Keratinocyte (primary cell): Measurements from ENCODE around the gene THAP9. TPM values are rescaled to one million over a fixed set of nuclear protein-coding genes. Genes with fewer than 3 reads are reported as not detected.
A peak's percentile ranks its signal among the peaks of the same experiment; 100 is the strongest.

Experiments used
- DNase-seq: peaks from one replicate; pipeline ENCODE4 v3.0.0-alpha.2; 2011; ENCODE audit warnings: low read depth, missing footprints, low spot score
- FAIRE-seq: peaks from 2 replicates; lab custom pipeline; 2011; peaks lifted over from hg19 to GRCh38; lab: Jason Lieb, UNC
- H2AFZ ChIP-seq: 2 replicates; pipeline ENCODE4 v1.6.0; 2012; ENCODE audit warnings: low read length, control low read depth, inconsistent platforms; ENCODE audit not compliant: control insufficient read depth
- H3K27ac ChIP-seq: 2 replicates; pipeline ENCODE4 v1.5.1; 2011; ENCODE audit warnings: low read length; ENCODE audit not compliant: control insufficient read depth, insufficient read depth
- H3K27me3 ChIP-seq: 3 replicates; pipeline ENCODE4 v1.6.0; 2011; ENCODE audit warnings: low read length; ENCODE audit not compliant: control insufficient read depth, insufficient read depth; ENCODE audit errors: extremely low read depth
- H3K36me3 ChIP-seq, 2 experiments: 2 replicates in 1 of 2; 3 replicates in 1 of 2; pipeline ENCODE4 v1.5.1; 2011; ENCODE audit warnings: low read length in 2 of 2, mild to moderate bottlenecking in 1 of 2; ENCODE audit not compliant: control insufficient read depth in 2 of 2, insufficient read depth in 2 of 2; ENCODE audit errors: extremely low read depth in 1 of 2
- H3K4me1 ChIP-seq: 3 replicates; pipeline ENCODE4 v1.5.1; 2011; ENCODE audit warnings: low read length; ENCODE audit not compliant: control insufficient read depth, insufficient read depth; ENCODE audit errors: extremely low read depth
- H3K4me2 ChIP-seq: 3 replicates; pipeline ENCODE4 v1.6.0; 2011; ENCODE audit warnings: low read depth, low read length; ENCODE audit not compliant: control insufficient read depth, insufficient read depth; ENCODE audit errors: extremely low read depth
- H3K4me3 ChIP-seq, 3 experiments: fragments of 200-600 bp in 1 of 3; sonication (generic) in 1 of 3; 2 replicates in 2 of 3; 3 replicates in 1 of 3; pipeline ENCODE4 v1.5.1; 2011 to 2016; ENCODE audit warnings: low read length in 3 of 3, mild to moderate bottlenecking in 3 of 3, control low read depth in 2 of 3, inconsistent platforms in 1 of 3, low read depth in 1 of 3, mixed read lengths in 1 of 3, mixed run types in 1 of 3, moderate library complexity in 1 of 3; ENCODE audit not compliant: control insufficient read depth in 2 of 3, insufficient read depth in 2 of 3; ENCODE audit errors: extremely low read depth in 1 of 3
- H3K79me2 ChIP-seq: 2 replicates; pipeline ENCODE4 v1.6.0; 2012; ENCODE audit warnings: low read length; ENCODE audit not compliant: control insufficient read depth, insufficient read depth
- H3K9ac ChIP-seq: 3 replicates; pipeline ENCODE4 v1.6.0; 2011; ENCODE audit warnings: low read length; ENCODE audit not compliant: control insufficient read depth, insufficient read depth; ENCODE audit errors: extremely low read depth
- H3K9me1 ChIP-seq: 3 replicates; pipeline ENCODE4 v1.6.0; 2011; ENCODE audit warnings: low read length; ENCODE audit not compliant: control insufficient read depth, insufficient read depth; ENCODE audit errors: extremely low read depth
- H3K9me3 ChIP-seq: 2 replicates; pipeline ENCODE4 v1.5.1; 2012; ENCODE audit warnings: low read depth, low read length; ENCODE audit not compliant: control insufficient read depth
- H4K20me1 ChIP-seq: 3 replicates; pipeline ENCODE4 v1.6.0; 2011; ENCODE audit warnings: low read length; ENCODE audit not compliant: control insufficient read depth, insufficient read depth; ENCODE audit errors: extremely low read depth
- CTCF ChIP-seq, 3 experiments: IDR thresholded peaks in 1 of 3; conservative IDR thresholded peaks in 1 of 3; optimal IDR thresholded peaks in 1 of 3; 2 replicates in 2 of 3; 3 replicates in 1 of 3; pipeline versions ENCODE3 to v1.5.1; 2011; ENCODE audit warnings: low read length in 3 of 3, mild to moderate bottlenecking in 3 of 3, moderate library complexity in 2 of 3, control low read depth in 1 of 3, inconsistent platforms in 1 of 3; ENCODE audit not compliant: insufficient read depth in 2 of 3; ENCODE audit errors: extremely low read depth in 1 of 3
- EZH2 ChIP-seq: IDR thresholded peaks from one replicate; pipeline ENCODE4 v1.6.1; 2012; ENCODE audit warnings: inconsistent platforms, mild to moderate bottlenecking, low read length, moderate library complexity
- dilution Hi-C: fragments of 300-500 bp; cut with MboI; formaldehyde crosslinking; loops from one replicate; pipeline ENCODE4 v1.7.0; 2020; ENCODE audit warnings: low sequenced_read_pairs; ENCODE audit not compliant: extremely low pct_ligation_motif_present
- polyA plus RNA-seq, 5 experiments: library from polyadenylated mRNA; depleted of rRNA in 3 of 5; stranded (reverse) in 3 of 5; stranded (forward) in 1 of 5; unstranded in 1 of 5; fragments of >200 nt; gene quantifications; 1 replicate in 1 of 5; 2 replicates in 3 of 5; 3 replicates in 1 of 5; pipeline versions ENCODE4 v1.2.1 to v1.2.3, GENCODE V29; 2011 to 2012; ENCODE audit warnings: missing spikeins in 2 of 5, low read depth in 1 of 5, low replicate concordance in 1 of 5

Gene THAP9
- polyA plus RNA-seq, 1 donor (not counting 4 experiments of a cell fraction or from before 2014, with no cell fraction given), result 1.9 TPM

GRCh38 chr4:82901183-82901718, 716 bp downstream of the THAP9 start:
- Histone ChIP-seq H2AFZ (peak overlapping the region; percentile 84), H3K4me3 (peak overlapping the region; percentile 65 to 98 (median 75)), H3K79me2 (peaks cover 43% of the 10 kb centered on the region), H3K9me3 (no peaks in the 10 kb centered on the region), H3K9ac (peak overlapping the region; percentile 92), H3K36me3 (peaks cover 7 to 8% of the 10 kb centered on the region in 2 experiments), H3K27me3 (no peaks in the 10 kb centered on the region), H3K9me1 (no peaks in the 10 kb centered on the region), H3K27ac (peak overlapping the region; percentile 92), H4K20me1 (no peaks in the 10 kb centered on the region), H3K4me2 (peak overlapping the region; percentile 71), H3K4me1 (peaks cover 18% of the 10 kb centered on the region)
- TF ChIP-seq EZH2 (no peak), CTCF (optimal IDR thresholded peaks at IDR 0.05 in 1 of 3, IDR thresholded peaks at IDR 0.05 in 1 of 3, conservative IDR thresholded peaks at IDR 0.05 in 1 of 3; ENCODE audit: extremely low read depth in 1 of 3, insufficient read depth in 2 of 3, low read length in 3 of 3) (no peak)
- dilution Hi-C loops, result no loop called here
- FAIRE-seq (peak; percentile 20), DNase-seq (no peak)

- no peaks in the 10 kb centered on the region for H4K20me1 ChIP-seq
- H3K27me3 ChIP-seq, result no peaks in the 10 kb centered on the region
- dilution Hi-C loops, result no loop called here
- H3K4me1 ChIP-seq, result peaks cover 10% of the 10 kb centered on the region
- DNase-seq, result no peak
- no peaks in the 10 kb centered on the region for H3K9me3 ChIP-seq
- H3K27ac ChIP-seq, result no peak overlapping the region
- H2AFZ ChIP-seq, result no peak overlapping the region
- no peaks in the 10 kb centered on the region for H3K9me1 ChIP-seq
- no peak overlapping the region for H3K9ac ChIP-seq
- H3K79me2 ChIP-seq, result peaks cover 18% of the 10 kb centered on the region
- H3K4me2 ChIP-seq, result no peak overlapping the region
- no peaks in the 10 kb centered on the region for H3K36me3 ChIP-seq
- no peak for FAIRE-seq
- H3K4me3 ChIP-seq, result no peak overlapping the region
- no peak for TF ChIP-seq CTCF (optimal IDR thresholded peaks at IDR 0.05 in 1 of 3, IDR thresholded peaks at IDR 0.05 in 1 of 3, conservative IDR thresholded peaks at IDR 0.05 in 1 of 3; ENCODE audit: extremely low read depth in 1 of 3, insufficient read depth in 2 of 3, low read length in 3 of 3)
- no peak for TF ChIP-seq EZH2
These were observed 3.2 kb downstream of the THAP9 start for GRCh38 chr4:82903737-82904136.
